A549 treated with RU486 at 1 μM for 4 hours (cell line): ENCODE results near the gene YIPF2. TPM values are rescaled to one million over a fixed set of nuclear protein-coding genes. Genes with fewer than 3 reads are reported as not detected.

Source experiments
- total RNA-seq: library from RNA; stranded (reverse); fragments of 200-300 nt; extraction: Qiagen RNA extraction; gene quantifications from 5 replicates; pipeline ENCODE4 v1.2.3, GENCODE V29; 2022; ENCODE audit warnings: low read depth

Gene YIPF2
- total RNA-seq: 14.6 to 20.9 TPM (median 18.5 TPM) in 5 replicates

GRCh38 chr19:10928563-10929401, at the start of gene YIPF2, which contains the start of gene TIMM29:
TSS of gene YIPF2 (minus strand) at chr19:10928639. CDS start at chr19:10928410, 229 bp downstream.
TSS of gene TIMM29 (plus strand) at chr19:10928811. CDS start at chr19:10928823, 12 bp downstream.

GRCh38 chr19:10960314-10961072, 32.1 kb upstream of the YIPF2 start, which contains the start of gene SMARCA4:
TSS of gene SMARCA4 (plus strand) at chr19:10961030. CDS start at chr19:10984152, 23,122 bp downstream.

Other genes starting within 250 kb of the YIPF2 start
- 27.4 to 34.5 TPM (median 32.1 TPM) in 5 replicates for gene QTRT1, start 227.2 kb downstream of the YIPF2 start, total RNA-seq
- gene DNM2, start 210.6 kb downstream of the YIPF2 start, total RNA-seq: 45.9 to 59.1 TPM (median 54.1 TPM) in 5 replicates
- 22.1 to 31.7 TPM (median 31.5 TPM) in 5 replicates for gene TMED1, start 92.4 kb downstream of the YIPF2 start, total RNA-seq
- 0.12 to 0.15 TPM in 2 of 5 replicates, not detected in the others for gene C19orf38, start 80.2 kb downstream of the YIPF2 start, total RNA-seq
- gene CARM1, start 57.1 kb downstream of the YIPF2 start, total RNA-seq: 36.4 to 53.0 TPM (median 45.8 TPM) in 5 replicates
- gene TIMM29, start 172 bp upstream of the YIPF2 start, total RNA-seq: 12.6 to 19.2 TPM (median 16.2 TPM) in 5 replicates
- gene SMARCA4, start 32.4 kb upstream of the YIPF2 start, total RNA-seq: 7.6 to 11.8 TPM (median 9.1 TPM) in 5 replicates
- 24.9 to 30.3 TPM (median 27.0 TPM) in 5 replicates for gene LDLR, start 160.8 kb upstream of the YIPF2 start, total RNA-seq
- gene SPC24, start 227.1 kb upstream of the YIPF2 start, total RNA-seq: 11.8 to 14.5 TPM (median 14.2 TPM) in 5 replicates